Measurements from ENCODE around the gene OR5W2.
"Not testable (repeated sequence)": the region's sequence is repeated elsewhere in the genome, so short reads cannot be mapped to it uniquely, and the experiment has no call there.

Gene OR5W2

GRCh38 chr11:55914482-55914881 lies at the start of gene OR5W2:
Gene OR5W2, minus strand, starts transcription at chr11:55914582. Its CDS starts 0 bp downstream, at chr11:55914582.
- DNase-seq, result no peak

- DNase-seq, result no peak
Measured at GRCh38 chr11:55956521-55956920, 42.1 kb upstream of the OR5W2 start.

- DNase-seq, result no peak
Measured at GRCh38 chr11:55949330-55949729, 34.9 kb upstream of the OR5W2 start.

GRCh38 chr11:55942785-55943392 lies 28.5 kb upstream of the OR5W2 start:
- DNase-seq, result no peak

- DNase-seq, result no peak
Measured at GRCh38 chr11:55936300-55936699, 21.9 kb upstream of the OR5W2 start, which contains the start of gene OR5I1. Gene OR5I1, minus strand, starts transcription at chr11:55936400. Its CDS starts 0 bp downstream, at chr11:55936400.

GRCh38 chr11:55920537-55920936 lies 6.2 kb upstream of the OR5W2 start:
- DNase-seq, result no peak

GRCh38 chr11:55902308-55902707 lies 12.1 kb downstream of the OR5W2 start:
- no peak for DNase-seq

GRCh38 chr11:55895216-55895615 lies 19.2 kb downstream of the OR5W2 start:
- no peak for DNase-seq

GRCh38 chr11:55885481-55885880 lies 28.9 kb downstream of the OR5W2 start:
- DNase-seq, result not testable (repeated sequence)

GRCh38 chr11:55884995-55885394 lies 29.4 kb downstream of the OR5W2 start:
- DNase-seq, result not testable (repeated sequence)

- DNase-seq, result not testable (repeated sequence)
Measured at GRCh38 chr11:55882997-55883396, 31.4 kb downstream of the OR5W2 start, which contains the start of gene TRIM51. Gene TRIM51, plus strand, starts transcription at chr11:55883297. Its CDS starts 2,132 bp downstream, at chr11:55885429.

GRCh38 chr11:55873146-55873545 lies 41.2 kb downstream of the OR5W2 start:
- DNase-seq, result not testable (repeated sequence)

GRCh38 chr11:55872731-55873130 lies 41.7 kb downstream of the OR5W2 start:
- not testable (repeated sequence) for DNase-seq

GRCh38 chr11:55867354-55867753 lies 47.0 kb downstream of the OR5W2 start:
- DNase-seq, result not testable (repeated sequence)
